ENCODE data around the gene GLP2R. TPM values are rescaled to one million over a fixed set of nuclear protein-coding genes. Genes with fewer than 3 reads are reported as not detected.

GLP2R gene
- total and polyA plus RNA-seq, 2 of the 8 experiments (the other 6 are each of a cell fraction or from before 2014, with no cell fraction given) = not detected

DNA sequence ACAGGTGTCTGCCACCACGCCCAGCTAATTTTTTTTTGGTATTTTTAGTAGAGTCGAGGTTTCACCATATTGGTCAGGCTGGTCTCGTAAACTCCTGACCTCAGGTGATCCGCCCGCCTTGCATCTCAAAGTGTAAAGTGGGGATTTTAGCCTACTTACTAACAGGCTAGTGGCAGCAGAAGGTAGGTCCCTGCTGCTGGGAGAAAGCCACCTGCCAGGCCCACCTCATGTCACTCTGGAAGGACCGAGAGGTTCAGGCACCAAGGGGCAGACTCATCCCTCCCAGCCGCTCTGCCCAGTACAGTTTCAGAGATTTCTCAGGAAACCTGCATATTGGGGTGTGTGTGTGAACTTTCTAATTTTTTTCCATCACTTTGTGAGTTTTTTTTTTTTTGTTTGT is 81.4 kb downstream of the GLP2R start:
- ChIA-PET CTCF (ENCODE audit: partially characterized antibody) (interaction anchor here (1.0 to 10.8 kb wide), 6 partner anchors 11 to 128 kb away, joined by 3 to 101 read pairs (median 26); no protein-coding TSS in a partner anchor), POLR2A (ENCODE audit: partially characterized antibody) (no interaction called here)
- DNase-seq (ENCODE audit: low read depth in 1 of 2, low spot score in 2 of 2) = no peak
- H3K23ac ChIP-seq (ENCODE audit: insufficient read length) = no peak overlapping the region
- no peak overlapping the region for H2BK5ac ChIP-seq (ENCODE audit: low read depth, low read length)
- no peak overlapping the region for H3K18ac ChIP-seq (ENCODE audit: extremely low read depth, low read length)
- H2AK5ac ChIP-seq (ENCODE audit: low read depth, low read length) = no peak overlapping the region
- no peak overlapping the region for H4K8ac ChIP-seq (ENCODE audit: extremely low read depth, insufficient read depth, low read length)
- H3K4me3 ChIP-seq (ENCODE audit: extremely low read depth in 1 of 4, insufficient read depth in 2 of 4, low read depth in 3 of 4, low read length in 4 of 4) = no peak overlapping the region
- H3K9me3 ChIP-seq (ENCODE audit: insufficient read depth in 2 of 2, low read depth in 1 of 2, low read length in 1 of 2) = no peaks in the 10 kb centered on the region
- no peak for FAIRE-seq
- no peak overlapping the region for H3K4me2 ChIP-seq (ENCODE audit: insufficient read depth in 1 of 2, low read depth in 2 of 2, low read length in 2 of 2)
- no peaks in the 10 kb centered on the region; a peak in 1 of 7 replicates for H3K27me3 ChIP-seq (replicated peaks in 1 of 4; ENCODE audit: control insufficient read depth in 3 of 4, extremely low read depth in 1 of 4, insufficient read depth in 3 of 4, low read length in 3 of 4)
- no peak overlapping the region for H3K27ac ChIP-seq (ENCODE audit: low read depth, low read length)
- no peak overlapping the region for H3K56ac ChIP-seq (replicated peaks; ENCODE audit: insufficient read length, low read depth, low read length)
- no peaks in the 10 kb centered on the region for H3K36me3 ChIP-seq (ENCODE audit: control insufficient read depth in 2 of 4, insufficient read depth in 4 of 4, low read length in 3 of 4)
- H3K9ac ChIP-seq (replicated peaks in 1 of 4; ENCODE audit: extremely low read depth in 1 of 4, low read depth in 3 of 4, low read length in 3 of 4) = no peak overlapping the region
- no peak overlapping the region for H2BK20ac ChIP-seq (ENCODE audit: low read length)
- no peak overlapping the region for H3K14ac ChIP-seq (ENCODE audit: insufficient read length)
- H3K79me2 ChIP-seq (ENCODE audit: control insufficient read depth in 1 of 2, insufficient read depth in 2 of 2, low read length in 2 of 2) = no peaks in the 10 kb centered on the region
- no peak overlapping the region for H2BK120ac ChIP-seq (replicated peaks; ENCODE audit: low read depth, low read length)
- peaks cover 0 to 4% (median 2%) of the 10 kb centered on the region in 4 experiments; a peak in 3 of 7 replicates for H3K4me1 ChIP-seq (replicated peaks in 1 of 4; ENCODE audit: control insufficient read depth in 3 of 4, insufficient read depth in 4 of 4, low read length in 3 of 4)
- no peak overlapping the region for H2BK15ac ChIP-seq (ENCODE audit: low read length)
- H2AFZ ChIP-seq (ENCODE audit: low read length) = no peak overlapping the region
- 79% methylated on average over 7 of the region's 7 CpGs; no CpG with 5 or more reads in 1 of the 2 experiments for WGBS, 2 experiments (ENCODE audit: extremely low coverage in 1 of 2, insufficient coverage in 1 of 2, insufficient read length in 1 of 2, insufficient replicate concordance in 2 of 2, low coverage in 1 of 2, low lambda C conversion rate in 2 of 2, missing lambda C conversion rate in 1 of 2)
- H2BK12ac ChIP-seq (ENCODE audit: low read depth, low read length) = no peak overlapping the region
- no peaks in the 10 kb centered on the region for H3K79me1 ChIP-seq (ENCODE audit: low read depth, low read length)
- no peak overlapping the region for H4K5ac ChIP-seq (ENCODE audit: insufficient read length, low read depth, low read length)
- no peaks in the 10 kb centered on the region for H4K20me1 ChIP-seq (replicated peaks in 1 of 2; ENCODE audit: control insufficient read depth in 1 of 2, insufficient read depth in 2 of 2, low read length in 2 of 2)
- no peaks in the 10 kb centered on the region for H3K23me2 ChIP-seq (ENCODE audit: low read depth, low read length)
- H3K4ac ChIP-seq (replicated peaks; ENCODE audit: insufficient read length, low read depth, low read length) = no peak overlapping the region
- no peak overlapping the region for H4K91ac ChIP-seq (replicated peaks; ENCODE audit: insufficient read length, low read length)
- TF ChIP-seq HDAC2 (IDR thresholded peaks at IDR 0.05; ENCODE audit: borderline replicate concordance in 1 of 2, low read depth in 2 of 2, low read length in 2 of 2) = no peak
- no peak for TF ChIP-seq POLR2AphosphoS5 (IDR thresholded peaks at IDR 0.05; ENCODE audit: low read depth, low read length)
- no peak for TF ChIP-seq RNF2 (IDR thresholded peaks at IDR 0.05; ENCODE audit: borderline replicate concordance, low read depth, low read length, missing control alignments, poor library complexity, severe bottlenecking)
- TF ChIP-seq ASH2L (IDR thresholded peaks at IDR 0.05; ENCODE audit: low read length) = no peak
- no peak for TF ChIP-seq HDAC6 (IDR thresholded peaks at IDR 0.05; ENCODE audit: low read depth, low read length)
- TF ChIP-seq, protein P1, sequence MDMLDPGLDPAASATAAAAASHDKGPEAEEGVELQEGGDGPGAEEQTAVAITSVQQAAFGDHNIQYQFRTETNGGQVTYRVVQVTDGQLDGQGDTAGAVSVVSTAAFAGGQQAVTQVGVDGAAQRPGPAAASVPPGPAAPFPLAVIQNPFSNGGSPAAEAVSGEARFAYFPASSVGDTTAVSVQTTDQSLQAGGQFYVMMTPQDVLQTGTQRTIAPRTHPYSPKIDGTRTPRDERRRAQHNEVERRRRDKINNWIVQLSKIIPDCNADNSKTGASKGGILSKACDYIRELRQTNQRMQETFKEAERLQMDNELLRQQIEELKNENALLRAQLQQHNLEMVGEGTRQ (IDR thresholded peaks at IDR 0.05; ENCODE audit: low read length) = no peak
- TF ChIP-seq SP1 (IDR thresholded peaks at IDR 0.05; ENCODE audit: low read depth, low read length) = no peak
- TF ChIP-seq, protein P2, sequence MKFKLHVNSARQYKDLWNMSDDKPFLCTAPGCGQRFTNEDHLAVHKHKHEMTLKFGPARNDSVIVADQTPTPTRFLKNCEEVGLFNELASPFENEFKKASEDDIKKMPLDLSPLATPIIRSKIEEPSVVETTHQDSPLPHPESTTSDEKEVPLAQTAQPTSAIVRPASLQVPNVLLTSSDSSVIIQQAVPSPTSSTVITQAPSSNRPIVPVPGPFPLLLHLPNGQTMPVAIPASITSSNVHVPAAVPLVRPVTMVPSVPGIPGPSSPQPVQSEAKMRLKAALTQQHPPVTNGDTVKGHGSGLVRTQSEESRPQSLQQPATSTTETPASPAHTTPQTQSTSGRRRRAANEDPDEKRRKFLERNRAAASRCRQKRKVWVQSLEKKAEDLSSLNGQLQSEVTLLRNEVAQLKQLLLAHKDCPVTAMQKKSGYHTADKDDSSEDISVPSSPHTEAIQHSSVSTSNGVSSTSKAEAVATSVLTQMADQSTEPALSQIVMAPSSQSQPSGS (IDR thresholded peaks at IDR 0.05; ENCODE audit: low read length) = no peak
- TF ChIP-seq RBBP5 (IDR thresholded peaks at IDR 0.05; ENCODE audit: borderline replicate concordance, low read depth, low read length) = no peak
- no peak for TF ChIP-seq NRF1 (IDR thresholded peaks at IDR 0.05; ENCODE audit: low read depth, low read length)
- no peak for TF ChIP-seq SRF (IDR thresholded peaks at IDR 0.05; ENCODE audit: low read depth, low read length)

Measured in H1 (cell line).